GM12865 (cell line): Measurements from ENCODE around the gene PPP2R1B.

Experiments
- DNase-seq: peaks from one replicate; pipeline ENCODE4 v3.0.0; 2010; ENCODE audit warnings: low read depth
- H3K4me3 ChIP-seq: 2 replicates; pipeline ENCODE4 v1.5.1; 2011; ENCODE audit warnings: mild to moderate bottlenecking, low read depth, low read length, control low read depth
- TF ChIP-seq, protein P1 (sequence below): IDR thresholded peaks from 2 replicates; pipeline ENCODE4 v1.5.1; 2011; ENCODE audit warnings: low read length, control low read depth, low read depth, inconsistent platforms; ENCODE audit not compliant: insufficient read depth; ENCODE audit errors: missing control alignments

PPP2R1B gene

DNA sequence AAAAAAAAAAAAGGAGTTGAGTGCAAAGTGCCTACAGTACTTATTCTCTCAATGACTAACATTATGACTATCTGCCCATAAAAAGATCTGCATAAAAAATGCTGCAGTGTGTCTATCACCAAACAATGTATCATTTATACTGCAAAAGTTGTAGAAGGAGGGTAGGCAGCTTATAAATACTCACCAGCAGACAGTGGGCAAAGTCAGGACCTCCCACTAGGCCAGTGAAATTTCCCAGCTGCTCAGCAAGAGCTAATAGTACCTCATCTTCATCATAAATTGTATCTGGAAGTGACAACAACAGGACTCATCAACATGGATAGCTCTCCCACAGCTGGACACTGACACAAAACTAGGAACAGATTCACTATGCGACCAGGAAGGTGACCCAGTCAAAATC is 1.6 kb downstream of the PPP2R1B start:
- TF ChIP-seq, protein P1, sequence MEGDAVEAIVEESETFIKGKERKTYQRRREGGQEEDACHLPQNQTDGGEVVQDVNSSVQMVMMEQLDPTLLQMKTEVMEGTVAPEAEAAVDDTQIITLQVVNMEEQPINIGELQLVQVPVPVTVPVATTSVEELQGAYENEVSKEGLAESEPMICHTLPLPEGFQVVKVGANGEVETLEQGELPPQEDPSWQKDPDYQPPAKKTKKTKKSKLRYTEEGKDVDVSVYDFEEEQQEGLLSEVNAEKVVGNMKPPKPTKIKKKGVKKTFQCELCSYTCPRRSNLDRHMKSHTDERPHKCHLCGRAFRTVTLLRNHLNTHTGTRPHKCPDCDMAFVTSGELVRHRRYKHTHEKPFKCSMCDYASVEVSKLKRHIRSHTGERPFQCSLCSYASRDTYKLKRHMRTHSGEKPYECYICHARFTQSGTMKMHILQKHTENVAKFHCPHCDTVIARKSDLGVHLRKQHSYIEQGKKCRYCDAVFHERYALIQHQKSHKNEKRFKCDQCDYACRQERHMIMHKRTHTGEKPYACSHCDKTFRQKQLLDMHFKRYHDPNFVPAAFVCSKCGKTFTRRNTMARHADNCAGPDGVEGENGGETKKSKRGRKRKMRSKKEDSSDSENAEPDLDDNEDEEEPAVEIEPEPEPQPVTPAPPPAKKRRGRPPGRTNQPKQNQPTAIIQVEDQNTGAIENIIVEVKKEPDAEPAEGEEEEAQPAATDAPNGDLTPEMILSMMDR: no peak
- no peak for DNase-seq
- peak overlapping the region; percentile 87 for H3K4me3 ChIP-seq

DNA sequence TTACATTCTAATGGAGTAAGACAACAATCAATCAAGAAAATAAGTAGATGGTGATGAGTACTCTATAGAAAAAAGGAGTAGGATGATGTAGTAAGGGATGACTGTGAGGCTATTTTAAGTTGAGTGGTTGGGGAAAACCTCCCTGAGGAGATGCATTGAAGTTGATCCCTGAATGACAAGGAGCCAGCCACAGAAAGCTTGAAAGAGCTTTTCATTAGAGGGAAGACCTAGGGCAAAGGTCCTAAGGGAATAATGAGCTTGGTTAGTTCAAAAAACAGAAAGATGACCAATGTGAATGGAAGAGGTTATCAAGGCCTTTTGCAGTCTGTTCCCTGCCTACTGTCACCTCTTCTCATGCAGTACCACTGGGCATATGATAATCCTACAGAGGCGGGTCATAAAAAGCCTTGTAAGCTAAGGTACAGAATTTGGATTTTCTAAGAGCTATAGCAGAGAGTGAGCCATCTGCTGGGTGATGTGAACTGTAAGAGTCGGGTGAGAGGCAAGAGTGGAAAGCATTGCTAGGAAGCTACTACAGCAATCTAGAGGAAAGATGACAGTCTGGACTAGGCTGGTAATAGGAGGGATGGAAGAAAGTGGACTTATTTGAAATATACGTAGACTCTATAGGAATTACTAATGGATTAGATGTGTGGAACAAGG is 3.1 kb downstream of the PPP2R1B start:
- DNase-seq: no peak
- no peak overlapping the region for H3K4me3 ChIP-seq
- TF ChIP-seq, protein P1: no peak

DNA sequence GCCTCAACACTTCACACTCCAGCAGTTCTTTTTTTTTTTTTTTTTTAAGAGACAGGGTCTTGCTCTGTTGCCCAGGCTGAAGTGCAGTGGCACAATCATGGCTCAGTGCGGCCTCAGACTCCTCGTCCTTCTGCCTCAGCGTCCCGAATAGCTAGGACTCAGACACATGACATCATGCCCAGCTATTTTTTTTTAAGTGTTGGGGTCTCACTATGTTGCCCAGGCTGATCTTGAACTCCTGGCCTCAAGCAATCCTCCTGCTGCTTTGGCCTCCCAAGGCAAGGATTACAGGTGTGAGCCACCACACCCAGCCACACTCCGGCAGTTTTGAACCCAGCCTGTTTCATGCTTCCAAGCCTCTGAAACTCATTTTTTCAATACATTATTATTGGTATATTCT is 3.7 kb downstream of the PPP2R1B start:
- DNase-seq: no peak
- no peak overlapping the region for H3K4me3 ChIP-seq
- TF ChIP-seq, protein P1: no peak

DNA sequence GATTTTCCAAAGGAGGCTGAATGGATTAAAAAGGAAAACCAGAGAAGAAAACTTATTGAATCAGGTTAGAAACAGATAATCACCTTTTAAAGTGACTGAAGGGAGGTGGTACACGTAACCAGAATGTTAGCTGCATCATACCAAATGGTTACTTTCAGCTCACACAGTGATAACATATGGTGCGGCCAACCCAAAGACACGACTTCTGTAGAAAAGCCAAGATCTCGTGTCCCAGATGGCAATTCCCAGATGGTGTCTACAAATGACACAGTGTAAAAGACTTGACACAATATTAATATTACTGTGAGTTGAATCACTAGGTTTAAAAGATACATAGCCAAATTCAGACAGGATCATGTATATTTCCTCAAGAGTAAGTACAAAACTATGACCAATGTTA is 5.2 kb downstream of the PPP2R1B start:
- no peak overlapping the region for H3K4me3 ChIP-seq
- no peak for DNase-seq

DNA sequence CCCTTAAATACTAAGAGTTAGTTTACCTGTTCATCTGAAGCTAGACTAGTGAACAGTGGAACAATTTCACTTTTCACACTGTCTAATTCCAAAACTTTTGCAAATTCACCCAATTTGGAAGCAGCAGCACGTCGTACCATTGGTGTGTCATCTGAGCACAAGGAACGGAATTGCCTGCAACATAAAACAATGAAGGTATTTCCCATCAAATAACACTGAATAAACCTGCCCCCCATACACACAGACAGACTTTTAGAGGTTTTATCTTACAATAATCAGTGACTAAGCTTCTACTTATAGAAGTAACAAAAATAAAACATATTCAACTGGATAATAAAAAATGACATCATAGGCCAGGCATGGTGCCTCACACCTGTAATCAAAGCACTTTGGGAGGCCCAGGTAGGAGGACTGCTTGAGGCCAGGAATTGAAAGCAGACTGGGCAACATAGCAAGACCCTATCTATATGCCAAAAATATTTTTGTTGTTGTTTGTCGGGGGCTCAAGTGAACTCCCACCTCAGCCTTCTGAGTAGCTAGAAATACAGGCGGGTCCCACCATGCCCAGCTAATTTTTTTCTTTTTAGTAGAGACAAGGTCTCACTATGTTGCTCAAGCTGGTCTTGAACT is 6.3 kb downstream of the PPP2R1B start:
- no peak for DNase-seq
- H3K4me3 ChIP-seq: no peak overlapping the region
- TF ChIP-seq, protein P1: no peak

More for the DNA sequence above, 5.2 kb downstream of the PPP2R1B start:
- TF ChIP-seq, protein P1: no peak

DNA sequence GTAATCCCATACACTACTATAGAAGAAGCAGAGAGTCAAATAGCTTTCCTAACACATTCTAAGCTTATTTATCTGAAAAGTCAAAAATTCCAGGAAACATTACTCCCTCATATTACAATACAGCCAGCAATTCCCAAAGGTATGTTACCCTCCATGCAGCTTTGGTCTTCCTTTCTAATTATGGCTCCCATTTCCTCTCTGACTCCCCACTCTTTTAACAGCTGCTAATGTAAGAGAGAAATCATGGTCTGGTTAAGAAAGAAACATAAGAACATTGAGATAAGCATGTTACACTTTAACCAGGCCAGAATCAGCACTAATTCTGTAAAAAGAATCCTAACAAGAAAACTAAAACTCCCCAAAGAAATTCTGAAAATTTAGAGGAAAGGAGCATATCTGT is 6.8 kb downstream of the PPP2R1B start:
- DNase-seq: no peak
- TF ChIP-seq, protein P1: no peak
- H3K4me3 ChIP-seq: no peak overlapping the region

DNA sequence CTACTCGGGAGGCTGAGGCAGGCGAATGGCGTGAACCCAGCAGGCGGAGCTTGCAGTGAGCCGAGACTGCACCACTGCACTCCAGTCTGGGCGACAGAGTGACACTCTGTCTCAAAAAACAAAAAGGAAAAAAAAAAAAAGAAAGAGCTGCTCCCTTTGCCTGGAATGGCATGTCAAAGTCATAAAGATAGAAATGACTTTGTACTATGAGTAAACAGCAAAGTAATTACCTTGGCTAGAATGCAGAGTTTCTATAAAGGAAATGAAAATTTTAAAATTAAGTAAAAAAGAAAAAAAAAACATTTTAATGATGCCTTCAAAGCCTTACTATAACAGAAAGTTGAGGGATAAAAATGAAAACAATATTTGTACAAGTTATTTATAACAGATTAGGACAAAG is 10.1 kb downstream of the PPP2R1B start:
- H3K4me3 ChIP-seq: no peak overlapping the region
- TF ChIP-seq, protein P1: no peak
- no peak for DNase-seq
